ENCODE results near the gene MSMB.
"Not testable (repeated sequence)": the region's sequence is repeated elsewhere in the genome, so short reads cannot be mapped to it uniquely, and the experiment has no call there.

The MSMB gene

GRCh38 chr10:46068905-46069304 lies 22.8 kb upstream of the MSMB start:
- WGBS, 2 experiments (ENCODE audit: insufficient coverage in 2 of 2), result 93 to 100% methylated on average over 1 of the region's 2 CpGs
- Histone ChIP-seq H3K9me3 (ENCODE audit: control insufficient read depth, low read length) (no peaks in the 10 kb centered on the region), H3K4me1 (ENCODE audit: control insufficient read depth, insufficient read depth, low read length, poor library complexity, severe bottlenecking) (peaks cover 14% of the 10 kb centered on the region), H3K36me3 (ENCODE audit: control insufficient read depth, insufficient read depth, low read length) (no peaks in the 10 kb centered on the region), H3K4me3 (ENCODE audit: extremely low read depth, insufficient read depth, low read length, poor library complexity, severe bottlenecking) (no peak overlapping the region), H3K27ac (ENCODE audit: low read depth, low read length, severe bottlenecking) (no peak overlapping the region)

GRCh38 chr10:46068117-46068516 lies 22.0 kb upstream of the MSMB start:
- WGBS, 2 experiments (ENCODE audit: insufficient coverage in 2 of 2), result no CpG with 5 or more reads among the region's 1 CpG

GRCh38 chr10:46064269-46064817 lies 18.3 kb upstream of the MSMB start:
- Histone ChIP-seq H3K27ac (ENCODE audit: low read depth, low read length, severe bottlenecking) (no peak overlapping the region), H3K9me3 (ENCODE audit: control insufficient read depth, low read length) (no peaks in the 10 kb centered on the region), H3K4me1 (ENCODE audit: control insufficient read depth, insufficient read depth, low read length, poor library complexity, severe bottlenecking) (peaks cover 3% of the 10 kb centered on the region), H3K36me3 (ENCODE audit: control insufficient read depth, insufficient read depth, low read length) (no peaks in the 10 kb centered on the region), H3K4me3 (ENCODE audit: extremely low read depth, insufficient read depth, low read length, poor library complexity, severe bottlenecking) (no peak overlapping the region)
- WGBS, 2 experiments (ENCODE audit: insufficient coverage in 2 of 2), result no CpG with 5 or more reads among the region's 1 CpG

More at GRCh38 chr10:46068117-46068516, 22.0 kb upstream of the MSMB start:
- Histone ChIP-seq H3K9me3 (ENCODE audit: control insufficient read depth, low read length) (no peaks in the 10 kb centered on the region), H3K36me3 (ENCODE audit: control insufficient read depth, insufficient read depth, low read length) (no peaks in the 10 kb centered on the region), H3K4me1 (ENCODE audit: control insufficient read depth, insufficient read depth, low read length, poor library complexity, severe bottlenecking) (peaks cover 14% of the 10 kb centered on the region), H3K27ac (ENCODE audit: low read depth, low read length, severe bottlenecking) (no peak overlapping the region), H3K4me3 (ENCODE audit: extremely low read depth, insufficient read depth, low read length, poor library complexity, severe bottlenecking) (no peak overlapping the region)

GRCh38 chr10:46062723-46063428 lies 16.8 kb upstream of the MSMB start:
- H3K4me3 ChIP-seq (ENCODE audit: extremely low read depth, insufficient read depth, low read length, poor library complexity, severe bottlenecking), result no peak overlapping the region
- no peak overlapping the region for H3K27ac ChIP-seq (ENCODE audit: low read depth, low read length, severe bottlenecking)
- H3K4me1 ChIP-seq (ENCODE audit: control insufficient read depth, insufficient read depth, low read length, poor library complexity, severe bottlenecking), result no peaks in the 10 kb centered on the region
- 91 to 94% methylated on average over 10 to 12 of the region's 14 CpGs for WGBS, 2 experiments (ENCODE audit: insufficient coverage in 2 of 2)
- H3K9me3 ChIP-seq (ENCODE audit: control insufficient read depth, low read length), result no peaks in the 10 kb centered on the region
- H3K36me3 ChIP-seq (ENCODE audit: control insufficient read depth, insufficient read depth, low read length), result no peaks in the 10 kb centered on the region

GRCh38 chr10:46060706-46061105 lies 14.6 kb upstream of the MSMB start:
- H3K36me3 ChIP-seq (ENCODE audit: control insufficient read depth, insufficient read depth, low read length), result no peaks in the 10 kb centered on the region
- WGBS, 2 experiments (ENCODE audit: insufficient coverage in 2 of 2), result 100% methylated on average over 1 of the region's 3 CpGs
- no peak overlapping the region for H3K27ac ChIP-seq (ENCODE audit: low read depth, low read length, severe bottlenecking)
- peaks cover 3% of the 10 kb centered on the region for H3K9me3 ChIP-seq (ENCODE audit: control insufficient read depth, low read length)
- no peaks in the 10 kb centered on the region for H3K4me1 ChIP-seq (ENCODE audit: control insufficient read depth, insufficient read depth, low read length, poor library complexity, severe bottlenecking)
- H3K4me3 ChIP-seq (ENCODE audit: extremely low read depth, insufficient read depth, low read length, poor library complexity, severe bottlenecking), result no peak overlapping the region

GRCh38 chr10:46057927-46058326 lies 11.9 kb upstream of the MSMB start:
- not testable (repeated sequence) for H3K27ac ChIP-seq (ENCODE audit: low read depth, low read length, severe bottlenecking); H3K9me3 ChIP-seq (ENCODE audit: control insufficient read depth, low read length); H3K4me1 ChIP-seq (ENCODE audit: control insufficient read depth, insufficient read depth, low read length, poor library complexity, severe bottlenecking); H3K36me3 ChIP-seq (ENCODE audit: control insufficient read depth, insufficient read depth, low read length); H3K4me3 ChIP-seq (ENCODE audit: extremely low read depth, insufficient read depth, low read length, poor library complexity, severe bottlenecking)
- 89 to 100% methylated on average over 3 of the region's 5 CpGs for WGBS, 2 experiments (ENCODE audit: insufficient coverage in 2 of 2)

GRCh38 chr10:46057038-46057437 lies 11.0 kb upstream of the MSMB start:
- Histone ChIP-seq H3K27ac (ENCODE audit: low read depth, low read length, severe bottlenecking) (no peak overlapping the region), H3K36me3 (ENCODE audit: control insufficient read depth, insufficient read depth, low read length) (no peaks in the 10 kb centered on the region), H3K4me1 (ENCODE audit: control insufficient read depth, insufficient read depth, low read length, poor library complexity, severe bottlenecking) (peaks cover 10% of the 10 kb centered on the region), H3K9me3 (ENCODE audit: control insufficient read depth, low read length) (peaks cover 3% of the 10 kb centered on the region), H3K4me3 (ENCODE audit: extremely low read depth, insufficient read depth, low read length, poor library complexity, severe bottlenecking) (no peak overlapping the region)

GRCh38 chr10:46055771-46056170 lies 9.7 kb upstream of the MSMB start:
- no peaks in the 10 kb centered on the region for H3K36me3 ChIP-seq (ENCODE audit: control insufficient read depth, insufficient read depth, low read length)
- WGBS, 2 experiments (ENCODE audit: insufficient coverage in 2 of 2), result 100% methylated on average over 3 of the region's 4 CpGs; no CpG with 5 or more reads in 1 of the 2 experiments
- H3K27ac ChIP-seq (ENCODE audit: low read depth, low read length, severe bottlenecking), result no peak overlapping the region
- peaks cover 3% of the 10 kb centered on the region for H3K9me3 ChIP-seq (ENCODE audit: control insufficient read depth, low read length)
- H3K4me1 ChIP-seq (ENCODE audit: control insufficient read depth, insufficient read depth, low read length, poor library complexity, severe bottlenecking), result peaks cover 21% of the 10 kb centered on the region
- H3K4me3 ChIP-seq (ENCODE audit: extremely low read depth, insufficient read depth, low read length, poor library complexity, severe bottlenecking), result no peak overlapping the region

GRCh38 chr10:46053534-46054434 lies 7.7 kb upstream of the MSMB start:
- Histone ChIP-seq H3K4me1 (ENCODE audit: control insufficient read depth, insufficient read depth, low read length, poor library complexity, severe bottlenecking) (peaks cover 21% of the 10 kb centered on the region), H3K36me3 (ENCODE audit: control insufficient read depth, insufficient read depth, low read length) (no peaks in the 10 kb centered on the region), H3K4me3 (ENCODE audit: extremely low read depth, insufficient read depth, low read length, poor library complexity, severe bottlenecking) (no peak overlapping the region), H3K27ac (ENCODE audit: low read depth, low read length, severe bottlenecking) (no peak overlapping the region), H3K9me3 (ENCODE audit: control insufficient read depth, low read length) (peaks cover 3% of the 10 kb centered on the region)
- WGBS, 2 experiments (ENCODE audit: insufficient coverage in 2 of 2), result 55 to 70% methylated on average over 7 to 8 of the region's 9 CpGs

- Histone ChIP-seq H3K27ac (ENCODE audit: low read depth, low read length, severe bottlenecking) (no peak overlapping the region), H3K4me1 (ENCODE audit: control insufficient read depth, insufficient read depth, low read length, poor library complexity, severe bottlenecking) (peaks cover 21% of the 10 kb centered on the region), H3K4me3 (ENCODE audit: extremely low read depth, insufficient read depth, low read length, poor library complexity, severe bottlenecking) (no peak overlapping the region), H3K9me3 (ENCODE audit: control insufficient read depth, low read length) (peaks cover 3% of the 10 kb centered on the region), H3K36me3 (ENCODE audit: control insufficient read depth, insufficient read depth, low read length) (no peaks in the 10 kb centered on the region)
- 96 to 100% methylated on average over 2 to 5 of the region's 6 CpGs for WGBS, 2 experiments (ENCODE audit: insufficient coverage in 2 of 2)
These were observed 6.8 kb upstream of the MSMB start for GRCh38 chr10:46052791-46053375.
